Activated CD8-positive, alpha-beta memory T cell treated with anti-CD3 and anti-CD28 coated beads, Interleukin-2, amount 50 U/mL, for 4 hours (primary cell): Measurements from ENCODE around the gene XRCC6.

Experiments
- DNase-seq: peaks from one replicate; pipeline ENCODE4 v3.0.0-alpha.2; 2020

Gene XRCC6

DNA sequence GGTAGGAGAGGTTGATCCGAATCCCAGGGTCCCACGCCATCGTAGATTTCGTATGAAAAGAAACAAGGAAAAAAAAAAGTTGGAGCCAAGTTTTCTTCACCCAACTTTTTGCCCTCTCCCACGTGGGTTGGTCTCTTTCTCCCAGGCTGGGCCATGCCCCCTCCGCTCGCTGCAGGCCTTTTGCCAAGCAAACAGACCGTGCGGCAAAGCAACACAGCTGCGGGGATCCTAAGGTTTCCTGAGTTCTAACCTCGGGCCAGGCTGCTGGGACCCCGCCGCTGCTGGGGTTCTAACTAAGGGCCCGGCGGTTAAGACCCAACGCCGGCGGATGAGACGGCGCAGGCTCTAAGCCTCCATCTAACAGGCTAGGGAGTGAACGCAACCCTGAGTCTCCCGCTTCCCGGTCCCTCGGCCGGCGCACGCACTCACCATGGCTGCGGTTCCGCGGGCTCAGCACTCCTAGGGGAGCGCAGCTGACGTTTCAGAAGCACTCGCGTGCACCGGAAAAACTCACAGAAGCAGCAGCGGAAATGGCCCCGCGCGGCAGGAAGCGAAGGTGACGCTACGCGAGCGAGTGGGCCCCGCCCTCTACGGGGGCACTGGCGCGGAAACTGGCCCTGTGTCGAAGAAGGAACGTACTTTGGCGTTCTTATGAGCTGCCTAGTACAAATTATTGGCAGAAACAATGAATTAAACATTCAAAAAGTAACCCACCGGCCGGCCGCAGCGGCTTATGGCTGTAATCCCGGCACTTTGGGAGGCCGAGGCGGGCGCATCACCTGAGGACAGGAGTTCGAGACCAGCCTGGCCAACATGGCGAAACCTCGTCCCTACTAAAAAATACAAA lies 67.5 kb downstream of the XRCC6 start, which contains the start of gene SNU13:
Gene SNU13 (minus strand): TSS at position 503 of the 847 bp plus-strand sequence. CDS start 71 bp downstream, at position 432.
- DNase-seq, result peak; percentile 91

GRCh38 chr22:41690476-41690875 lies 69.4 kb downstream of the XRCC6 start:
- DNase-seq, result no peak

DNA sequence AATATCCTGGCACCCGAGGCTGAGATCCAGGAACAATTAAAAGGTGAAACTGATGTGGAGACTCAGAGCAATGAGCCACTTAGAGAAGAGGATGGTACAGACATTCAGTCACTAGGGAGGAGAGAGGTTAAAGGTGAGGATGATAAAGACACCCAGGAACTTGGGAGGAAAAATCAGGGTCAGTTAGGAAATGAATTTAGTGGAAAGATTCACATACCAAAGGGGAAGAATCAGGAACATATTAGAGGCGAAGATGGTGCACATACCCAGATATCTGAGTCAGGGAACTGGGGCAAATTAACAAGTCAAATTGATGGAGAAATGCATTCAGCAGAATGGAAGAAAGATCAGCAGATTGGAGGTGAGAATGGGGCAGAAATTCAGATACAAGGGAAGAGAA lies 74.1 kb downstream of the XRCC6 start:
- no peak for DNase-seq

- DNase-seq, result no peak
These were observed 75.6 kb downstream of the XRCC6 start for GRCh38 chr22:41696703-41697102.

DNA sequence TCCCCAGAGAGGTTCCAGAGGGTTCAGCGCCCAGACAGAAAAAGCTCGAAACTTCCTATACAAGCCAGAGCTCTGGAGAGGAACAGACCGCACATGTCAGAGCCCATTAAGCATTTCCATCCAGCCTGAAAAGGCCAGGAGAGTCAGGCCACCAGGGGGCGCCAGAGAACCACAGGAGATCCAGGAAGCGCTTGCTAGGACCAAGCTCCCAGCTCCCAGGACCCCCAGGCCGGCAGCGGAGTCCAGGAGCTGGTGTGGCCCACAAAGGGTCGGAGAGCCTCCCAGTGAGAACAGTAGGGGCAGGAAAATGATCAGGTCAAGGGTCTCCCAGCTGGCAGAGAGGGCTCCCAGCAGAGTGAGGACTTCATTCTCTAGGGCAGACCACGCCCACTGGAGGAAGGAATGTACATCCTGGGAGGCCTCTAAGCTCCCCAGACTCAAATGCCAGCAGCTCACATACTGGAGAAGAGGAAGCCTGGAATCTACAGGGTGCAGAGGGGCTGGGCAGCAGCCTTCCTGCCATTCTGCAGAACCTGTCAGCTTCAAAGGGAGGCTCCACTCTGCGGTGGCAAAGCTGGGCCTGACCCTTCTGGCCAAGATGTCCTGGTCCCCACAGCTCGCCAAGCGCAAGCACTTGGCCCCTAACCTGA lies 76.2 kb downstream of the XRCC6 start:
- peak; percentile 95 for DNase-seq

- DNase-seq, result peak; percentile 90
These were observed 78.4 kb downstream of the XRCC6 start, which contains the start of gene MEI1 for GRCh38 chr22:41699264-41700107. Gene MEI1, plus strand, starts transcription at chr22:41699503. Its CDS starts 36 bp downstream, at chr22:41699539.

DNA sequence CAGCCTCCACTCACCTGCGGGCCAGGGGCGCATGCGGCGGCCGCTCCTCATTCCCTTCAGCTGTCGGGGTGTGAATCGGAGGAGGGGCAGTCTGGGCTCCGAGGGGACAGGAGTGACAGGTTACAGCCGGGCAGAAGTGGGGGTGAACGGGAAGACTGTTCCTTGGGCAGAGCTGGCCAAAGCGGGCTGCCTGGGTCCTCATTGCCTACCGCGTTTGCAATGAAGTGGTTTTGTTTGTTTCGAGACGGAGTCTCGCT lies 78.9 kb downstream of the XRCC6 start:
- DNase-seq, result no peak

DNA sequence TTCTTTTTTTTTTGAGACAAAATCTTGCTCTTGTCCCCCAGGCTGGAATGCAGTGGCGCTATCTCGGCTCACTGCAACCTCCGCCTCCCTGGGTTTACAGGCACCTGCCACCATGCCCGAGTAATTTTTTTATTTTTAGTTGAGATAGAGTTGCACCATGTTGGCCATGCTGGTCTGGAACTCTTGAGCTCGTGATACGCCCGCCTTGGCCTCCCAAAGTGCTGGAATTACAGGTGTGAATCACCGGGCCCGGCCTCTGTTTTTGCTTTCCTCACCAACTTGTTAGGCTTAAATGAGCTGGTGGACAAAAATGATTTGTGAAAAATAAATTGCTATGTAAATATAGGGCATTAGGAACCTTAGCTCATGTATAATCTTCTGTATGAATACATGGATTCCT lies 81.7 kb downstream of the XRCC6 start:
- DNase-seq, result no peak

DNA sequence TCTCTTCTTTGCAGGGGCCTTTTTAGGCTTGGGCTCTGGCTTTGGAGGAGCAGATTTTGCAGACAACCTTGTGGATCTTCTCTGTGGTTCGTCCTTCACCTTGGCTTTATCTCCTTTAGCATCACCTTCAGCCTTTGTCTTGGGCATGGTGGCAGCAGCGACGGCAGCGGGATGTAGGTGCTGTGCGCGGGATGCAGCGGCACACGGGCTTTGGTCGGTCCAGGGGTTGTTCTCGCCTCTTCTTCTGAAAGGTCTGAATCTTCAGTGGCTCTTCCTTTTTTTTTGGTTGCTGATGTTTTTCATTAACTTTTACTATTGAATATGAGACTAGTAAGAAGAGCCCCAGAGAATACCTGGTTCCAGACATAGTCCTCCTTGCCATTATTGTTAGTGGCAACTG lies 88.2 kb downstream of the XRCC6 start:
- no peak for DNase-seq

- DNase-seq, result no peak
These were observed 91.9 kb downstream of the XRCC6 start for GRCh38 chr22:41713004-41713403.
